Activated CD8-positive, alpha-beta memory T cell treated with anti-CD3 and anti-CD28 coated beads for 48 hours (primary cell): Measurements from ENCODE around the gene LOX.

ENCODE experiments used
- DNase-seq, 3 experiments: peaks; one replicate each; pipeline ENCODE4 v3.0.0-alpha.2; 2020; ENCODE audit warnings: low read depth in 2 of 3, low spot score in 2 of 3

Gene LOX

DNA sequence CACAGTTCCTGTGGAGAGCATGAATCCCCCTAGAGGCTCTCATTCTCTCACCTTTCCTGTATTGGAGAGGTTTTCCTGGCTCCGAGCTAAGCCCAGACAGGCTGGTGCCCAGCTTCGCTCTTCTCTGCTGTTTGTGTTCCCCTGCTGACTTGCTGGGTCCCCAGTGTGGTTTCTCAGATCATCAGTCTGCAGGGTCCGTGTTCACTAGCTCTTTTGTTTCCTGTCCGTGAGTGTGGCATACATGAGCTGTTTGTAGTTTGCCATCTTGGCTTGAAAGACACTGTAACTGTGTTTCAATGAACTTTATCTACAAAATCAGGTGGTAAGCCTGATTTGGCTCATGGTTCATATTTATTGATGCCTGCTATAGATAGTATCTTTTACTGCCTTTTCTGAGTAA lies 23.8 kb downstream of the LOX start:
- DNase-seq: no peak

DNA sequence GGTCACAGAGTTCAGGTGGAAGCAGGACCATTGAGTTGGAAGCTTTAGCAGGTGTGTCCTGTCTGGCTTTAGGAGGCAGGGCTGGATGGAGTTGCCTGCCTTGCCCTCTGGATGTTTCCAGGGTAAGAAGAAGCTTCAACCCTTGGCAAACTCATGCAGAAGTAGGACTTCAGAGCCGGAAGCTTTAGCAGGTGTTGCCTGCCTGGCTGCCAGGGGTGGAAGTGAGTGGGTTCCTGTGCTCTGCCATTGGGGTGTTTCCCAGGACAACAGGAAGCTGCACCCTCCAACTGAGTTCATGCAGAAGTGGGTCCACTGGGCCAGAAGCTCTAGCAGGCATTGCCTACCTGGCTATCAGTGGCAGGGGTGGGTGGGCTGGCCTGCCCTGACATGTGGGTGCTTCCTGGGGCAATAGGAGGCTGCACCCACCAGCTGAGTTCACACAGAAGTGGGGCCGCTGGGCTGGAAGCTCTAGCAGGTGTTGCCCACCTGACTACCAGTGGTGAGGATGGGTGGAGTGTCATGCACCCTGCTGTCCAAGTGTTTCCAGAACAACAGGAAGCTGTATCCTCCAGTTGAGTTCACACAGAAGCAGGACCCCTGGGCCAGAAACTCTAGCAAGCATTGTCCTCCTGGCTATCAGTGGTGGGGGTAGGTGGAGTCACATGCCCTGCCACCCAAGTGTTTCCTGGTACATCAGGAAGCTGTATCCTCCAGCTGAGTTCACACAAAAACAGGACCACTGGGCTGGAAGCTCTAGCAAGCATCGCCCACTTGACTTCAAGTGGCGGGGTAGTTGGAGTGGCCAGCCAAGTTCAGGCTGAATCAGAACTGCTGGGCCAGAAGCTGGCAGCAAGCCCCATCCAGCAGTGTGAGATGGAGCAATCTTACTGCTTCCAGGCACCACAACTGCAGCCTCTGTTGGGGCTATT lies 24.6 kb downstream of the LOX start:
- DNase-seq: no peak

DNA sequence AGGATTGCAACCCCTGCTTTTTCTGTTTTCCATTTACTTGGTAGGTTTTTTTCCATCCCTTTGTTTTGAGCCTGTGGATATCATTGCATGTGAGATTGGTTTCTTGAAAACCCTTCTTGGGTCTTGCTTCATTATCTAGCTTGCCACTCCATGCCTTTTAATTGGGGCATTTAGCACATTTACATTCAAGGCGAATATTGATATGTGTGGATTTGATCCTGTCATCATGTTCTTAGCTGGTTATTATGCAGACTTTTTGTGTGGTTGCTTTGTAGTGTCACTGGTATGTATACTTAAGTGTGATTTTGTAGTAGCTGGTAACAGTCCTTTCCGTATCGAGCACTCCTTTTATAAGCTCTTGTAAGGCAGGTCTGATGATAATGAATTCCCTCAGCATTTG lies 26.5 kb downstream of the LOX start:
- DNase-seq: no peak

DNA sequence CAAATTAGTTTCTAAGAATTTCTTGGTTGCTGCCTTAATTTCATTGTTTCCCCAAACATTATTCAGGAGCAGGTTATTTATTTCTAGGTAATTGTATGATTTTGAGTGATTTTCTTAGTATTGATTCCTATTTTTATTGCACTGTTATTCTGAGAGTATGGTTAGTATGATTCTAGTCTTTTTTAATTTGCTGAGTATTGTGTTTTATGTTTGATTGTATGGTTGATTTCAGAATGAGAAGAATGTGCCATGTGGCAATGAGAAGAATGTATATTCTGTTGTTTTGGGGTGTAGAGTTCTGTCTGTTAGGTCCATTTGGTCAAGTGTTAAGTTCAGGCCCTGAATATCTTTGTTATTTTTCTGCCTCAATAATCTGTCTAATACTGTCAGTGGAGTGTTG lies 27.1 kb downstream of the LOX start:
- no peak for DNase-seq

DNA sequence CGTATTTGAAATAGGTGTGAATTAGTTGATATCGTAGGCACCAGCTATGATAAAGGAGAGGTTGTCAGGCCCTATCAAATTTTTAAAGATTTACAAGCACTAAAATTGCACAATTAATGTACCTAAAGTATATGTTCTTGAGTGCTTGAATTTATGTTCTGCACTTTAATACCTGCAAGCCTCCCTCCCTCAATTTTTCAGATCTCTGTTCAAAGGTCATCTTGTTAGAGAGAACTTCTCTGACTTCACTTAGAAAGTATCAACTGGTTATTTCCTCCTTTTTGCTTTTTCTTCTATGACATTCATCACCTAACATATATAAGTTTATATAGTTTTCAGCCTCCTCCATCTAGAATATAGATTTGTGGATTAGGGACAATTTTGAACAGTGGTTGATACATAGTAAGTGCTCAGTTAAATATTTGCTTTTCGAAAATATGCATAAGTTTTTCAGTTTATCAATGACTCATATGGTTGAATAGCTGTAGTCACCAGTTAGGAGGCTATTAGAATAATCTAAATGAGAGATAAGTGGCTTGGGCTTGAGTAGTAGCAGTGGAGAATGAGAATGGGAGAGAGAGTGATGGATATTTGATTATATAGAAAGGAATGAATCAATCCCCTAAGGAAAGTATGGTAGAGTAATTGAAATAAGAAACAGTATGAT lies 37.3 kb downstream of the LOX start:
- DNase-seq: no peak

DNA sequence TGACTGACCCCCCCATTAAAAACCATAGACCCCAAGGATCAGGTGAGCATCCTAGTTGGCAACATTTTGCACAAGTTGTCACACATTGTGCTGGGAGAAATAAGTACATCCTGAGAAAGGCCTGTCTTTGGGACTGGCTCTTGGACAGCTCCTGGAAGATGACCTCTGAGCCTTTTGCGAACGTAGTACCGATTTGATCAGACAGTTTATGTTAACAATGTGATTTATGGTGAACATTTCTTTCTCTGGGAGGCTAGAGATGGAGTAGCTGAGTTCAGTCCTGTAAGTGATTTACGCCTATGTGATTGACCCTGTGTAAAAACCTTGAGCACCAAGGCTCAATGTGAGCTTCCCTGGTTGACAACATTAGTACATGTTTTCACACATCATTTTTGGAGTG lies 41.7 kb downstream of the LOX start:
- no peak for DNase-seq

DNA sequence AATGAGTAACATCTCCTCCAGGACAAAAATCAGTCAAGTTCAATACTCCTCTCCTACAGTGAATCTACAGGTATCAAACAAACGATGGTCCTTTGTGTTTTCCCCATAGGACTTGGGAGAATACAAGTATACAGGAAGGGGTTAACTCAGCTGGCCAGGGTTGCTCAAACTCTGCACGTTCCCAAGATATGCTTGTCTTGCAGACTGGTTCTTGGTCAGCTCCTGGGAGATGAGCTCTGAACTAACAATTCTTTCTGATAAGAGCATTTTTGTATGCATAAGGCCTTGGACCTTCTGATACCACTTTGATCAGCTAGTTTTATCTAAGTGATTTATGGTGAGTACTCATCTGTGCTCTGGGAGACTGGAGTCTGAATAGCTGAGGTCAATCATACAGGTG lies 42.1 kb downstream of the LOX start:
- DNase-seq: no peak

DNA sequence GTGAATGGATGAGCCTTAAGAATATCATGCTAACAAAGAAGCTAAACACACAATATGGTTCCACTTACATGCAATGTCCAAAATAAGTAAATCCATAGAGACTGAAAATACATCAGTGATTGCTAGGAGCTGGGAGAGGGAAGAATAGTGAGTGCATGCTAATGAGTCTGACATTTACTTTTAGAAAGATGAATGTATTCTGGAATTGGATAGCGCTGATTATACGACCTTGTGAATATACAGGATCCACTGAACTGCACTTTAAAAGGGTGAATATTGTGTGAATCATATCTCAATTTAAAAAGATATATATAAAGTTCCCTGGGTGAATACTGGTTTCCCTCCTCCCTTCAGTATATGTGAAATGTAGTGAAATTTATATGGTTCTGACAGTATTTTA lies 46.2 kb downstream of the LOX start:
- no peak for DNase-seq

DNA sequence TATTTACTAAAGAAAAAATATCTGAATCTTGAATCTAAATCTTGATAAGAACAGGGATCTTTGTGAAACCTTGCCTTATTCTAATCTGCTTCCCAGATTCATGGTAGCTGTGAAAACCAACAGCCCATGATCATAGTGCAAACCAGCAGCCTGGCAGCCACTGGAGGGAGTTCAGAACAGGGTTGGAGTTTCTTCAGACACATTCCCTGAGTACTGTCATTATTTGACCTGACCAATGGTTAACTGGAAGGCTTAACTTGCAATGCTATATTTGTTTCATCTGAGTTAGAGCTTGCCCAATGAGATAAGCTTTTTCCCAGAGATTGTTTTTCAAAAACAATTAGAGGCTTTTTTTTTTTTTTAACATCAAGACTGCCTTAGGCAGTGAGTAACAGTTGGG lies 47.8 kb downstream of the LOX start:
- DNase-seq: no peak

DNA sequence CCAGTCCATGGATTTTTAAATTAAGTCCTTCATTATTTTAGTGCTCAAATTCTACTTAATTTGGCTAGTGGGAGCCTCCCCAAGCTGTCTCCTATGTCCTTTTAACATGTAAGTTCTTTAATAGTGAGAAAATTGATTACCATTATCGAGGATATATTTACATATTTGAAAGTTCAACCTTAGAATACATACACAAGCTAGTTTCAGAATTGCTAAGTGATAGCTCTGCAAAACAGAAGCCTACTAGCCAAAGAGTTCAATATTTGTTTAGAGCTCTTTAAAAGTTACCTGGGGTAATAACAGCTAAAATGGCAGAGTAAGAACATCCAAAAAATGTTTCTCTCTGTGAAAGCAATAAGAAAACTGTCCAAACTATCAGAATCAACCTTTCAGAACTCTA lies 48.2 kb downstream of the LOX start:
- DNase-seq: no peak

DNA sequence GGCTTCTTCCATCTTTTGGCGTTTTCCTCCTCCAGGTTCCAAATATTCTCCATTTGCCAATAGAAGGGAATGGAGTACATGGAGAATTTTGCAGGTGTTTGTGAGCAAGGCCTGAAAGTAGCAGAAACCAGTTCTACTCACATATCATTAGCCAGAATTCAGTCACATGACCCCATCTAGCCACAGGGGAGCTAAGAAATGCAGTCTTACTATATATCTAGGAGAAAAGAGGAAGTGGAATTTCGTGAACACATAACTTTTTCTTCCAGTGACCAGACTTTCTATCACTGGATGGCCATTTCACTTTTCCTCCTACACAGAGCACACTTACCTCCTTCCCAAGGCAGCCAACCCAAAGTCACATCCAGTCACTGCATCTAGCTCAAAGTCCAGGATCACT lies 55.1 kb downstream of the LOX start:
- no peak for DNase-seq

DNA sequence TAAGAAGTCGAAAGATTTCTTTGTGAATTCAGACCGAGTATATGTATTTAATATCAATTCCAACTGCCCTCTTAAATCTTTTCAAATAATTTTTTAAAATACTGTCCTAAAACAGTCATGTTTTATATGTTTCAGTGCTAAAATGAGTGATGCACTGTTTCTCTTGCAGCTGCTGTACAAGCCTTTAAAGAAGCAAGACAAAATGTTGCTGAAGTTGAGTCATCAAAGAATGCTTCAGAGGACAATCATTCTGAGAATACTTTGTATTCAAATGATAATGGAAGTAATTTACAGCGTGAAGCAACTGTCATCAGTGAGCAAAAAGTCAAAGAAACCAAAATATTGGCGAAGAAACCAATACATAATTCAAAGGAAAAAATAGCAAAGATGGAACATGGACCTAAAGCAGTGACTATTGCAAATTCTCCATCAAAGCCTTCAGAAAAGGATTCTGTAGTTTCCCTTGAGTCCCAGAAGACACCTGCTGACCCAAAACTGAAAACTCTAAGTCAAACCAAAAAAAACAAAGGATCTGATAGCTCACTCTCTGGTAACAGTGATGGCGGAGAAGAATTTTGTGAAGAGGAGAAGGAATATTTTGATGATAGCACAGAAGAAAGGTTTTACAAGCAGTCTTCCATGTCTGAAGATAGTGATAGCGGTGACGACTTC lies 58.0 kb downstream of the LOX start:
- DNase-seq: no peak

DNA sequence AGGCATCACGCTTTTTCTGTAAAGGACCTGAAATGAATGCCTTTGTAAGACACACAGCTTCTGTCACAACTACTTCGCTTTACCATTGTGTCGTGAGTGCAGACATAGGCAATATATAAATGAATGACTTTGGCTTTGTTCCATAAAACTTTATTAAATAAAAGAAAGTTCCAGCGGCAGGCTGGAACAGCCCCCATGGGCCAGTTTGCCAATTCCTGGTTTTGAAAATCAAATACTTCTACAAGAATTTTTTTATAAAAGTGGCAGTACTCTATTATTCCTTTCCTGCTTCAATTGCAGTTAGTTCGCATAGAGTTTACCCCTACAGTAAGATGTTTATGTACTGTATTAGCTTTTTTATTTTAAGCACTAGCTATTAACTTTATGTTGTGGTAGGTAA lies 62.6 kb downstream of the LOX start:
- DNase-seq: no peak

DNA sequence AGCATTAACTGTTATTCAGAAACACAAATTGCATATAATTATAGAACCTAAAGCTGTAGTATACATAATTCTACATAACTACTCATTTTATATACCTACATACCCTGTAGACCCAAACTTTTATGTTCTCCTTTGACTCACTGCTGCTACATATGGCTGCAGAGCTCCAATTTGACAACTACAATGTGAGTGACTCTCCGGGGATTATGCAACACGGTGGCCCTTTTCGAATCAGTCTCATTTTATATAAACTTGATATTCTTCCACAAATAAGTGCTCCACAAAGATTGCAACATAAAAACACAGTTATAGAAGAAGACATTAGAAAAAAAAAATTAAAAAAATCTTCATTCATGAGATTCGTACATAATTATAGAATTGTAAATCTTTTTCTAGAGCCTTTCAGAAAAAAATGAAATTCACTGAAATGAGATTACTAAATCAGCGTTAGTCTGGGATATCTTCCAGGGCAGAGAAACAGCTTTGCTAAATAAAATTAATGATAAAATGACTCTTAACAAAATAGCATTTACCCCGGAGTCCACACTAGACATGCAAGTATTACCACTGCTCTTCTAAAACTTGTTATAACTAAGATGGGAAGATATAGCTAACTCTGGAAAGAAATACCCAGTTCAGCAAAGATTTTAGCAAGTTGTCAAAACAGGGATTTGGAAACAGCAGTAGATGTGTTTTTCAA lies 63.7 kb downstream of the LOX start:
- DNase-seq: no peak
